GM10248 (cell line): ENCODE results near the gene GPR39.

Source experiments
- CTCF ChIA-PET: fragments of 300-600 bp; sonication (Branson Sonifier 250); formaldehyde crosslinking; extraction: SDS; loops from one replicate; lab custom pipeline; 2021; ENCODE audit warnings: antibody characterized with exemption; lab: Yijun Ruan, JAX
- POLR2A ChIA-PET: fragments of 350-650 bp; sonication (Branson Sonifier 250); formaldehyde crosslinking; extraction: SDS; loops from one replicate; lab custom pipeline; 2020; ENCODE audit warnings: antibody characterized with exemption; lab: Yijun Ruan, JAX
- DNase-seq: peaks from one replicate; pipeline ENCODE4 v3.0.0; 2012; ENCODE audit errors: extremely low spot score
- TF ChIP-seq, protein P1 (sequence below): IDR thresholded peaks from 2 replicates; pipeline ENCODE4 v1.5.1; 2012; ENCODE audit warnings: mild to moderate bottlenecking, low read depth; ENCODE audit errors: extremely low read depth, missing control alignments, control extremely low read depth

Gene GPR39

DNA sequence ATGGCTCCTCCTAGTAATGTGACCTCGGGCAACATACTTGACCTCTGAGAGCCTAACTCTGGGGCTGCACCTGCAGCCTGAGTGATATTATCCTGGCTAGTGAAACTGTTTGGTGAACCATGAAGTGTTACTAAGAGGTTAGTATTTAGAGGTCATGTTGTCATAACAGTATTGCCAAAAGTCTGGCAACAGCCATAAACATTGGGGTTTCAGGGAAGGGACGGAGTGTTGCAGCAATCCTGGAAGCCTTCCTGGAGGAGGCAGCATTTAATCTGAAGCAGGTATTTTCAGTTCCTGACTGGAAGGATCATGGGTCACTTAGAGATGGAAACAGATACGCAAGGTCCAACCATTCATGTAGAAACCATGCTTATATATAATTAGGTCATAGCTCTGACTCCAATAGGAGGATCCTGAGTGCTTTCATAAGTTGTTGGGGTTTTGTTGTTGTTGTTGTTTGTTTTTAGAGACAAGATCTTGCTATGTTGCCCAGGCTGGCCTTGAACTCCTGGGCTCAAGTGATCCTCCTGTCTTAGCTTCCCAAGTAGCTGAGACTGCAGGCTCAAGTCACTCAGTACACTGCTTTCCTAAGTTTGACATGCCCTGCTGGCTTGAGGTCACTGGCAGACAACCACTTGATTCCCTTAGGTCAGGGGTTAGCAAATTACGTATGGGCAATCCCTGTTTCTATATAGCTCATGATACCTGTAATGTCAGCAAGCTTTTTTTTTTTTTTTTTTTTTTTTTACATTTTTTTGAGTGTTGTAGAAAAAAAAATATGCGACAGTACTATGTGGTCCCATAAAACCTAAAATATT lies 21.5 kb downstream of the GPR39 start:
- no peak for DNase-seq
- TF ChIP-seq, protein P1, sequence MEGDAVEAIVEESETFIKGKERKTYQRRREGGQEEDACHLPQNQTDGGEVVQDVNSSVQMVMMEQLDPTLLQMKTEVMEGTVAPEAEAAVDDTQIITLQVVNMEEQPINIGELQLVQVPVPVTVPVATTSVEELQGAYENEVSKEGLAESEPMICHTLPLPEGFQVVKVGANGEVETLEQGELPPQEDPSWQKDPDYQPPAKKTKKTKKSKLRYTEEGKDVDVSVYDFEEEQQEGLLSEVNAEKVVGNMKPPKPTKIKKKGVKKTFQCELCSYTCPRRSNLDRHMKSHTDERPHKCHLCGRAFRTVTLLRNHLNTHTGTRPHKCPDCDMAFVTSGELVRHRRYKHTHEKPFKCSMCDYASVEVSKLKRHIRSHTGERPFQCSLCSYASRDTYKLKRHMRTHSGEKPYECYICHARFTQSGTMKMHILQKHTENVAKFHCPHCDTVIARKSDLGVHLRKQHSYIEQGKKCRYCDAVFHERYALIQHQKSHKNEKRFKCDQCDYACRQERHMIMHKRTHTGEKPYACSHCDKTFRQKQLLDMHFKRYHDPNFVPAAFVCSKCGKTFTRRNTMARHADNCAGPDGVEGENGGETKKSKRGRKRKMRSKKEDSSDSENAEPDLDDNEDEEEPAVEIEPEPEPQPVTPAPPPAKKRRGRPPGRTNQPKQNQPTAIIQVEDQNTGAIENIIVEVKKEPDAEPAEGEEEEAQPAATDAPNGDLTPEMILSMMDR: no peak
- POLR2A ChIA-PET: interaction anchor here (0.6 kb wide), 1 partner anchor 9 kb away, joined by 5 read pairs; no protein-coding TSS in a partner anchor
- CTCF ChIA-PET: interaction anchor here (1.1 kb wide), 1 partner anchor 14 kb away, joined by 4 read pairs; no protein-coding TSS in a partner anchor

DNA sequence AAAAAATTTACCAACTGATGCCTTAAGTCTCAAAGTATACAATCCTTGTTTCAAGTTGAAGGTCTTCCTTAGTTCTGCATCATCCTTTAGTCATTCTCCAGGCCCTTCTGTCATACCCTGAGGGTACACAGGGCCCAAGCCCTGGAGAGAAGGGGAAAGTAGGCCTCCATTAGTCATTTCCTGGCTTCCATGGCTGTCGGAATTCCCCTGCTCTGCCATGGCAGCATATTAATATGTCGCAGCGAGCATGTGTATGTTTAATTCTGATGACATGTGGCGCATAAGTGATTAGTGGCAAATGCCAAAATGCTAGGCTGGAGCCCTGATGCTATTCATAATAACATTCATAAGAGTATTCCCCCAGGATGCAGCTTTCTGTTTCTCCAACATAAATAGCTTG lies 22.1 kb downstream of the GPR39 start:
- no peak for DNase-seq
- ChIA-PET POLR2A (no interaction called here), CTCF (no interaction called here)
- TF ChIP-seq, protein P1: no peak

DNA sequence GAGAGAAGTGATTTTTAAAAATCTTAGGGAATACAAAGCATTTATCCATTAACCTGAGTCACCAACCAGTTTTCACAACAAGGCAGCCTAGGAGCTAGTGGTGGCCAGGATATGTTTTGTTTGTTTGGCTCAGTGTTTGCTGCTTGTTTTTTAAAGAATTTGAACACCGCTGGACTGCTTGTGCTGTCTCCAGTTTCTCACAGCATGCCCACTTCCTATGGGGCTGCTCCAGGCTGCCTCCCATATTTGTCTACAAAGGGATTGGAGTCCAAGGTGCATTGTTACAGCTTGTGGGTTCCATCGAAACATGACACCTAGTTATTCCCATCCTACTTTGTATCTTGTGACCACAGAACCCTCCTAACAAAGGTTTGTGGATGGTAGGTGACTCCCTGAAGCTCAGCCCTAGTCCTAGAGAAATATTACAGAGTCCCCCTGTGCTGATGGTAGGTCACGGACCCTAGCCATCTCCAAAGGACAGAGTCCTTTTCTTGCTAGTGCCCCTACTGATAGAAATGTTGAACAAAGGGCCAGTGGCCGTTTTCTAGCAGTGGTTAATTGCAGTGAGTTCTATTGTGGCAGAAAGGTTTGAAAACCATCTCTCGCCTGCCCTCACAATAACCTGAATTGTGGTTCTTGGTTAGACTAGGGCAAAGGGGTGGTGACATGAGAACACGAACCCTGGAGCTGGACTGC lies 23.2 kb downstream of the GPR39 start:
- CTCF ChIA-PET: interaction anchor here (0.8 kb wide), 1 partner anchor 23 kb away, joined by 3 read pairs; no protein-coding TSS in a partner anchor
- TF ChIP-seq, protein P1: no peak
- POLR2A ChIA-PET: no interaction called here
- DNase-seq: no peak

DNA sequence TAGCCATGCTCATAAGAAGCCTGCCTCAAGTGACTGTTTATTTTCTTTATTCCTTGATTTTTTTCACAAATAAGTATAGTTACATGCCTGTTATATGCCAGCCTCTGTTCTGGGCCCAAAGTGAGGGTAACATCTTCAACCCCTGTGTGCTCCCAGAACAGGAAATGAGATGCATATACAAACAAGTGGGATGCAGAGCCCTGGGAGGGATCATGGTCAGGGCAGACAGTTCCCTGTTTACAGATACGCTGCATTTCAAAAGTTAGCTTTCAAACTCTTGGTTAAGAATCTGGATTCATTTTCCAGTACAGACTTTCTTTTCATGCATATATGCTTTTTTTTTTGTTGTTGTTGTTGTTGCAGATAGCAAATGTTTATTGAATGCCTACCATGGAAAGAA lies 24.4 kb downstream of the GPR39 start:
- no peak for DNase-seq
- POLR2A ChIA-PET: no interaction called here

DNA sequence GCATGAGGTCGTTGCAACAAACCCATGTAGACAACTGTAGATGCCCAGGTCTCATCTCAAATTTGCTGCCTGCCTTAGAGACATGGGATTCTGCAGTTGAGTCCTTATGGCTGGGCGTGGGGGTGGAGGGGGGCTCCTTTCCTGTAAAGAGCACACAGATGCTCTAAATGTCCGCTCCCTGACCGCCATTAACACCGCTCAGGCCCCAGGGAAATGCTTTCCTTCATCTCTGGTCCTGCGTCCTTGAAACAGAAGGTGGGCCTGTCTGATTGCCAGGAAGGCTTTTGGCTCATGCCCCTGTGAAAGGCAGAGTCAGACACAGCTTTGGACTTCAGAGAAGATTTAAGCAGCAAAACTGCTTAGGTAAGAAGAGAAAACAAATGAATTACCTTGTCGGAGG lies 25.7 kb downstream of the GPR39 start:
- ChIA-PET CTCF (no interaction called here), POLR2A (no interaction called here)
- no peak for DNase-seq
- TF ChIP-seq, protein P1: no peak

More for the DNA sequence above, 24.4 kb downstream of the GPR39 start:
- CTCF ChIA-PET: no interaction called here
- TF ChIP-seq, protein P1: no peak

DNA sequence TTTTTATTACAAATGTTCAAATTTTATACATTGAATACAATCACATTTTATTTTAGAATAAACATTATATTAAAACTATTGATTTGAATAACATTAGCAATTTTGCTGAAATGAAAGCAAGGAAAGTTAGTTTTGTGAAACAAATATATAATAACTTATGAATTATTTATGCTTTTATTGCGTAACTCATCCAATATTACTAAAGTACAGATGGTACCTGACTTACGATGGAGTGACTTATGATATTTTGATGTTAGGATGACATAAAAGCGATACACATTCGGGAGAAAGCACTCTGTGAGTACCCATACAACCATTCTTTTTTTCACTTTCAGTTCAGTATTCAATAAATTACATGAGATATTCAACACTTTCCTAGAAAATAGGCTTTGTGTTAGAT lies 26.5 kb downstream of the GPR39 start:
- TF ChIP-seq, protein P1: no peak
- CTCF ChIA-PET: no interaction called here
- POLR2A ChIA-PET: no interaction called here
- DNase-seq: no peak
